ENCODE results near the gene PLN.

DNA sequence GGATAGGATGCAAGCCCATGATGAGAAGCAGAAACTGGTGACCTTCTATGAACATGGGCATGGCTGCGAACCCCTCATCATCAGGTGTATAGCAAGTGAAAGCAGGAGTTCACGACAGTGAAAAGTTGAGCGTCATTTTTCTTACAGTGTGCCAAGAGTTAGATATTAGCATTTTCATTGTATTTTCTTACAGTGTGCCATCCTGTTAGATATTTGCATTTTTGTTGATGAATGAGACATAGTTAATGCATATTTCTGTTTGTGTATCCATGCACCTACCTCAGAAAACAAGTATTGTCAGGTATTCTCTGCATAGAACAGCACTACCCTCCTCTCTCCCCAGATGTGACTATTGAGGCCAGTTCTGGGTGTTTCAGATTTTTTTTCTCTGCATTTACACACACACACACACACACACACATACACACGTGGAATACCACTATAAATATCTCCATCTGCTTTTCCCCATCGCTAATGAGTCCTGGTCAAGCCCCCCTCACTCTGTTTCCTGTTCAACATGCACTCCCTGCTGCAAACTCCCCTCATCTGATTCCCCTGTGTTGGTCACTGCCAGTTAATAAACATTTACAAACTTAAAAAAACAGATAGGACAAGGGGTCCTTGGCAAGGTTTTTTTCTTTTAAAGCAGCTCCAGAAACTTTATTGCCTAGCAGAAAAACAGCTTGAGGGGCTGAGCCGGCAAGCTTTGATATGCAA lies 41.7 kb downstream of the PLN start:
- TF ChIP-seq POLR2A (IDR thresholded peaks at IDR 0.05): no peak
- no peak for TF ChIP-seq CTCF (IDR thresholded peaks at IDR 0.05)

Data from body of pancreas (tissue), 4 donors.